Ishikawa (cell line): ENCODE measurements around the gene GPATCH4.

Source experiments
- EGR1 ChIP-seq: IDR thresholded peaks from 2 replicates; pipeline ENCODE4 v1.6.1; 2012
- FOXM1 ChIP-seq: IDR thresholded peaks from 2 replicates; pipeline ENCODE4 v1.6.1; 2012; ENCODE audit warnings: low read depth, borderline replicate concordance
- MAX ChIP-seq: IDR thresholded peaks from 2 replicates; pipeline ENCODE4 v1.6.1; 2012
- NFIC ChIP-seq: IDR thresholded peaks from 2 replicates; pipeline ENCODE4 v1.6.1; 2012
- TCF12 ChIP-seq: IDR thresholded peaks from 2 replicates; pipeline ENCODE4 v1.6.1; 2012; ENCODE audit warnings: low read depth
- USF1 ChIP-seq: IDR thresholded peaks from 2 replicates; pipeline ENCODE4 v1.6.1; 2012
- YY1 ChIP-seq: IDR thresholded peaks from 2 replicates; pipeline ENCODE4 v1.6.1; 2012; ENCODE audit warnings: low read depth

GPATCH4 gene

GRCh38 chr1:156546267-156546666, 55.0 kb downstream of the GPATCH4 start:
- TF ChIP-seq USF1 (no peak), FOXM1 (no peak), YY1 (no peak)

- TF ChIP-seq TCF12 = no peak
- TF ChIP-seq EGR1 = no peak
- TF ChIP-seq USF1 = no peak
- TF ChIP-seq NFIC = no peak
- TF ChIP-seq MAX = no peak
Measured at GRCh38 chr1:156544592-156545102, 56.6 kb downstream of the GPATCH4 start.
